NCI-H1105 (cell line): ENCODE data around the gene HERC2.
"Not testable (repeated sequence)": the region's sequence is repeated elsewhere in the genome, so short reads cannot be mapped to it uniquely, and the experiment has no call there.

Experiments
- DNase-seq: peaks from one replicate; lab custom pipeline; 2025; lab: John Stamatoyannopoulos, UW

The HERC2 gene

GRCh38 chr15:28322129-28322588 is at the start of gene HERC2:
Gene HERC2 (minus strand): TSS chr15:28322179. CDS start chr15:28321433, 746 bp downstream.
- DNase-seq = not testable (repeated sequence)

- DNase-seq = not testable (repeated sequence)
Measured at GRCh38 chr15:28365502-28365901, 43.5 kb upstream of the HERC2 start.

GRCh38 chr15:28357984-28358383 is 36.0 kb upstream of the HERC2 start, which contains the start of gene GOLGA6L24:
Gene GOLGA6L24 (minus strand): TSS chr15:28358084. CDS start chr15:28358023, 61 bp downstream.
- not testable (repeated sequence) for DNase-seq

GRCh38 chr15:28321358-28322078 is 461 bp downstream of the HERC2 start:
- not testable (repeated sequence) for DNase-seq

GRCh38 chr15:28319725-28320124 is 2.3 kb downstream of the HERC2 start:
- not testable (repeated sequence) for DNase-seq

GRCh38 chr15:28318828-28319227 is 3.2 kb downstream of the HERC2 start:
- not testable (repeated sequence) for DNase-seq

GRCh38 chr15:28318122-28318521 is 3.9 kb downstream of the HERC2 start:
- DNase-seq = not testable (repeated sequence)

- not testable (repeated sequence) for DNase-seq
Measured at GRCh38 chr15:28316958-28317357, 5.0 kb downstream of the HERC2 start.

- not testable (repeated sequence) for DNase-seq
Measured at GRCh38 chr15:28310454-28310853, 11.5 kb downstream of the HERC2 start.

- not testable (repeated sequence) for DNase-seq
Measured at GRCh38 chr15:28308718-28309117, 13.3 kb downstream of the HERC2 start.

- not testable (repeated sequence) for DNase-seq
Measured at GRCh38 chr15:28305700-28306099, 16.3 kb downstream of the HERC2 start.

- DNase-seq = not testable (repeated sequence)
Measured at GRCh38 chr15:28297434-28297833, 24.5 kb downstream of the HERC2 start.

- not testable (repeated sequence) for DNase-seq
Measured at GRCh38 chr15:28296814-28297213, 25.2 kb downstream of the HERC2 start.

- not testable (repeated sequence) for DNase-seq
Measured at GRCh38 chr15:28295009-28295563, 26.9 kb downstream of the HERC2 start.

- DNase-seq = not testable (repeated sequence)
Measured at GRCh38 chr15:28294560-28294959, 27.4 kb downstream of the HERC2 start.

- DNase-seq = no peak
Measured at GRCh38 chr15:28289694-28290463, 32.1 kb downstream of the HERC2 start.

GRCh38 chr15:28288830-28289693 is 32.9 kb downstream of the HERC2 start:
- not testable (repeated sequence) for DNase-seq

GRCh38 chr15:28286659-28287058 is 35.3 kb downstream of the HERC2 start:
- DNase-seq = not testable (repeated sequence)

- no peak for DNase-seq
Measured at GRCh38 chr15:28286031-28286430, 35.9 kb downstream of the HERC2 start.

GRCh38 chr15:28281876-28282275 is 40.1 kb downstream of the HERC2 start:
- DNase-seq = no peak

- DNase-seq = no peak
Measured at GRCh38 chr15:28274635-28275034, 47.3 kb downstream of the HERC2 start.
